H4 (cell line): ENCODE results near the gene SGF29. TPM values are rescaled to one million over a fixed set of nuclear protein-coding genes. Genes with fewer than 3 reads are reported as not detected.
"Not testable (repeated sequence)": the region's sequence is repeated elsewhere in the genome, so short reads cannot be mapped to it uniquely, and the experiment has no call there.

Source experiments
- DNase-seq: peaks from one replicate; pipeline ENCODE4 v3.0.0-alpha.2; 2015; ENCODE audit warnings: low spot score
- total RNA-seq: library from RNA; depleted of rRNA; stranded (reverse); fragments of >200 nt; shearing (Covaris generic); gene quantifications from 2 replicates; pipeline ENCODE4 v1.2.3, GENCODE V29; 2014; rRNA removed

SGF29 gene
- total RNA-seq: 10.0 and 15.4 TPM in 2 replicates

- peak; percentile 90 for DNase-seq
These were observed at the start of gene SGF29 for GRCh38 chr16:28553776-28554633. Gene SGF29 (plus strand): TSS chr16:28553920. CDS start chr16:28581070, 27,150 bp downstream.

GRCh38 chr16:28504707-28505404 is 48.9 kb upstream of the SGF29 start:
- no peak for DNase-seq

- DNase-seq: no peak
These were observed 48.1 kb upstream of the SGF29 start for GRCh38 chr16:28505489-28506137.

- no peak for DNase-seq
These were observed 42.7 kb upstream of the SGF29 start for GRCh38 chr16:28511031-28511430.

- DNase-seq: no peak
These were observed 41.6 kb upstream of the SGF29 start for GRCh38 chr16:28511801-28512789.

- DNase-seq: peak; percentile 24
These were observed 40.1 kb upstream of the SGF29 start for GRCh38 chr16:28513484-28514181.

- no peak for DNase-seq
These were observed 39.5 kb upstream of the SGF29 start for GRCh38 chr16:28514246-28514645.

GRCh38 chr16:28520672-28521071 is 33.0 kb upstream of the SGF29 start:
- no peak for DNase-seq

GRCh38 chr16:28521436-28521835 is 32.3 kb upstream of the SGF29 start:
- no peak for DNase-seq

GRCh38 chr16:28522792-28523191 is 30.9 kb upstream of the SGF29 start:
- no peak for DNase-seq

GRCh38 chr16:28524681-28525171 is 29.0 kb upstream of the SGF29 start:
- DNase-seq: no peak

- DNase-seq: no peak
These were observed 27.3 kb upstream of the SGF29 start for GRCh38 chr16:28526201-28527099.

- not testable (repeated sequence) for DNase-seq
These were observed 26.5 kb upstream of the SGF29 start for GRCh38 chr16:28527100-28527785.

- no peak for DNase-seq
These were observed 25.7 kb upstream of the SGF29 start for GRCh38 chr16:28527985-28528384.

GRCh38 chr16:28528463-28528867 is 25.3 kb upstream of the SGF29 start:
- no peak for DNase-seq

GRCh38 chr16:28529124-28529523 is 24.6 kb upstream of the SGF29 start:
- DNase-seq: no peak

- peak; percentile 25 for DNase-seq
These were observed 21.7 kb upstream of the SGF29 start for GRCh38 chr16:28531777-28532744.
